Colon (tissue), 2 donors: ENCODE results near the gene TENT4A.
"Not testable (repeated sequence)": the region's sequence is repeated elsewhere in the genome, so short reads cannot be mapped to it uniquely, and the experiment has no call there.

Experiments
- FAIRE-seq: peaks from 2 replicates; lab custom pipeline; 2012; peaks lifted over from hg19 to GRCh38; lab: Jason Lieb, UNC
- donor health status: control.
- donor health status: control.

Gene TENT4A

DNA sequence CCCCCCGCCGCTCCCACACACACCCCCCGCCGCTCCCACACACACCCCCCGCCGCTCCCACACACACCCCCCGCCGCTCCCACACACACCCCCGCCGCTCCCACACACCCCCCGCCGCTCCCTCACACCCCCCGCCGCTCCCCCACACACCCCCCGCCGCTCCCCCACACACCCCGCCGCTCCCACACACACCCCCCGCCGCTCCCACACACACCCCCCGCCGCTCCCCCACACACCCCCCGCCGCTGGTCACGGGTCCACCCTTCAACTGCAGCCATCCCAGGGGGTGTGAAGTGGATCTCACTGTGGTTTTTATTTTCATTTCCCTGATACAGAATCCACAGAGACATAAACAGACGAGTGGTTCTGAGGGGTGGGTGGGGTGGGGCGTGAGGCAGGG lies 61.0 kb downstream of the TENT4A start:
- not testable (repeated sequence) for FAIRE-seq

DNA sequence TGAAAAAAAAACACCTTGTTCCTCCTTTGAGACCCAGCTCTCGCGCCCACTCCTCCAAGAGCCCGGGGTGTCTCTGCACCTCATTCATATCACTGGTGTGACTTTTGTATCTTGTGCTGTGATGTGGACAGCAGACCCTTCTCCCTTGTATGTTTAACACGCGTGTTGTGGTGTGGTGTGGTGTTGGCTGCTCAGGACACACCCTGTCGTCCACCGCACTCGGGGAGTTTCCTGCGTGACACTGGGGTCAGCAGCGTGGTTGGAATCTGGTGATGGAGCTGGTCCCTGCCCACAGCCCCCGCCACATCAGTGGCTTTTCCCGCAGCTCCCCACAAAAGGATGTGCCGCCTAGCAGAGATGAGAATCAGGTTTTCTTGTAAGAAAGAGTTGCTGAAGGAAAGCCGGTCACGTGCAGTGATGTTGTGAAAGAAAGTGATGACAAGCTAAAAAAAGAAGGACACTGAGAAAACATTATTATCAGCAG lies 61.5 kb downstream of the TENT4A start:
- no peak for FAIRE-seq

DNA sequence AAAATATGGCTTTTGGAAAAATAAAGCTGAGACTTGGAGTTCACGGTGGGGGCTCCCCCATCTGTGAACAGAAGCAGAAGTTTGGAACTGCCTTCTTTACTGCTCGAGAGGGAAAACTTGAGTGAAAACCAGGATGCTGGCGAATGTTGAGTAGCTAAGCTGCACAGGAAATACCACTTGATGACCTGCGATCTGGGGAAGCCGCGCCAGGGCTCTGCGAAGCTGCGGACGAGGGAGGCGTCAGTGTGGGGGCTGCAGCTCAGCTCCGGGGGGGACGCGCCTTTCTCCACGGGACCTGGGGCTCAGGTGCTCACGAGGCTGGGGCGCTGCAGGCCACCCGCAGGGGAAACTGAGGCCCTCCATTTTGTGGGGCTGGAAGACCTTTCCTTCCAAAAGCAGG lies 62.3 kb downstream of the TENT4A start:
- no peak for FAIRE-seq

DNA sequence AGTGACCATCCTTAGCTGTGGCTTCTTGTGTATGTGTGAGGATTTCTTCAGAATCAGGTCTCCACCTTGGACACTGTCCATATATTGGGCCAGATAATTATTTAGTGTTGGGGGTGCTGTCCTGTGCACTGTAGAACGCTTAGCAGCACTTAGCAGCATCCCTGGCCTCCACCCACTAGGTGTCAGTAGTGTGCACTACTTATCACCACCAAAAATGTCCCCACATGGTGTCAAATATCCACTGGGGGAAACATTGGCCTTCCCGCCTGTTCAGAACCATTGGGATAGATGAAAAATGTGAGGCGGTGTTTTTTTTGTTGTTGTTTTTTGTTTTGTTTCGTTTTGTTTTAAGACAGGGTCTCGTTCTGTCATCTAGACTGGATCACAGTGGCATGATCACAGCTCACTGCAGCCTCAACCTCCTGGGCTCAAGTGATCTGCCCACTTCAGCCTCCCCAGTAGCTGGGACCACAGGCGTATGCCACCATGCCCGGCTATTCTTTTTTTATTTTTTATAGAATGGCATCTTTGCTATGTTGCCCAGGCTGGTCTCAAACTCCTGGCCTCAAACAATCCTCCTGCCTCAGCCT lies 67.7 kb downstream of the TENT4A start:
- no peak for FAIRE-seq

DNA sequence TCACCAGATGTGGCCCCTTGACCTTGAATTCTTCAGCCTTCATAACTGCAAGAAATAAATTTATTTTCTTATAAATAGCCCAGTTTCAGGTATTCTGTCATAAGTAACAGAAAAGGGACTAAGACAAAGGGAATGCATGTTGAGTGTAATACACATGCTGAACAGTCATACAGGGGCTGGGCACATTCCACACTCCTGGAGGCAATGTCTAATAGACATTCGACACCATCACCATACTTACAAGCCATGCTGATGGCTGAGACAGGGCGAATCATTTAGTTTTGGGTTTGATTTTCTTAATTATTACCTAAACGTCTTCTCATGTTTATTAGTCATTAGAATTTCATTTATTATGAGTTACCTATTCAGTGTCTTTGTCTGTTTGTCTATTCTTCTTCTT lies 68.5 kb downstream of the TENT4A start:
- no peak for FAIRE-seq

DNA sequence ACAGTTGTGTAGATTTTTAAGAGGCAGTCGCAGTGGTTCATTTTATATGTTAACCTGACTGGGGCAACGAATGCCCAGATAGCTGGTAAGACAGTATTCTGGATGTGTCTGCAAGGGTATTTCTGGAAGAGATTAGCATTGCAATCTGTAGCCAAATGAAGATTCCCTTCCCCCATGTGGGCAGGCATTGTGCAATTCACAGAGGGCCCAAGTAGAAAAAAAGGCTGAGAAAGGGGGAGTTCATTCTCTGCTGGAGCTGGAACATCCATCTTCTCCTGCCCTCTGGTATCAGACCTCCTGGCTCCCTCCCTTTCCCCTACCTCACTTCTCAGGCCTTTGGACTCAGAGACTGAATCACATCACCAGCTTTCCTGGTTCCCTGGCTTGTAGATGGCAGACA lies 70.6 kb downstream of the TENT4A start:
- no peak for FAIRE-seq

DNA sequence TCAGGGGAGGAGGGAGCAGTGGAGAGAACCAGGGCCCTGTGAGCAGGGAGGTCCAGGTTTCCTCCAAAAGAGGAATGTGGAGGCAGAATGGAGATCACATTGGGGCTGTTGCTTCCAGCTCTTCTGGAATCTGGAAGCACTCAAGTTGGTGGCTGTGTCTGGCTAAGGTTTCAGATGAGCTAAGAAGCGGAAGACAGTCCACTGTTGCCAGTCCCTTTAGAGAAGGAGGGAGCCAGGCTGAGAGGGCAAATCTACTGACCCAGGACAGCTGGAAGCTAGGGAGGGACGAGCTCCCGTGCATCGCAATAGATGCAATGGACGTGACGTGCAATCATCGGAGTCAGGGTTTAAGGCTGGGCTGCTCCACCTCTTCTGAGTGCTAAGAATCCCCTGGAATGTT lies 71.2 kb downstream of the TENT4A start:
- no peak for FAIRE-seq

DNA sequence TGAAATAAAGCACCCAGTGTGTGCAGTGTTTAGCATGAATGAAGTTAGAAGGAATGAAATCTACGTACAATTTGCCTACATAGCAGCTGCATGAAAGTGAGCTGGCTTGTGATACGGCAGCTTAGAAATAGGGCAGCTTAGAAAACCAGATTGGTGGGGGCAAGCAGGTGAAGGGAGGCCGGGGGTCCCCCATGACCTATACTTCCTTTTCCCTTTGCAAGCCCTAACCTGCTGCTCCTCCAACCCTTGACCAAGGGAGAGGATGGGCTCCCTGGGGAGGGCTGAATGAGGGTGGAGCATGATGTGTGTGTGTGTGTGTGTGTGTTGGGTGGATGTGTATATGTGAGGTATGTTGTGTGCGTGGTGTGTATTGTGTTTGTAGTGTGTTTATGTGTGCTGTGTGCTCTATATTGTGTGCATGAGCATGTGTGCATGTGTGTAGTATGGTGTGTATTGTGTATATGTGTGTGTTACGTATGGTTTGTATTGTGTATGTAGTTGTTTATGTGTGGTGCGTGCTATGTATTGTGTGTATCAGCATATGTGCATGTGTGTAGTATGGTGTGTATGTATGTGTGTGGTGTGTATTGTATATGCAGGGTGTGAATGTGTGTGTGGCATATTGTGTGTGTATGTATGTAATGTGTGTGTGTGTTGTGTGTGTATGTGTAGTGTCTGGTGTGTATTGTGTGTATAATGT lies 72.1 kb downstream of the TENT4A start:
- no peak for FAIRE-seq

DNA sequence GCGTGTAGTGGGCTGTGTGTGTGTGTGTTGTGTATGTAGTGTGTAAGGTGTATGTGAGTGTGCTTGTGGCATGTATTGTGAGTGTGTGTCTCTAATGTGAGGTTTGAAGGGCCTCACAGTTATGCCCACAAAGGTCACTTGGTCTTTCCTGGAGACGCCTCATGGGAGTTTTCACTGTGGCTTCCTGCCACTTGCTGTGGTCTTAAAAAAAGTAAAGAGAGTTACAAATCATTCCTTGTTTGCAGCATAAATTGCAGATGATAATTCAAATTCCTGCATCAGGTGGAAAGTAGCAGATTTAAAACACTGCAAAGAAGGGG lies 72.6 kb downstream of the TENT4A start:
- FAIRE-seq = no peak

DNA sequence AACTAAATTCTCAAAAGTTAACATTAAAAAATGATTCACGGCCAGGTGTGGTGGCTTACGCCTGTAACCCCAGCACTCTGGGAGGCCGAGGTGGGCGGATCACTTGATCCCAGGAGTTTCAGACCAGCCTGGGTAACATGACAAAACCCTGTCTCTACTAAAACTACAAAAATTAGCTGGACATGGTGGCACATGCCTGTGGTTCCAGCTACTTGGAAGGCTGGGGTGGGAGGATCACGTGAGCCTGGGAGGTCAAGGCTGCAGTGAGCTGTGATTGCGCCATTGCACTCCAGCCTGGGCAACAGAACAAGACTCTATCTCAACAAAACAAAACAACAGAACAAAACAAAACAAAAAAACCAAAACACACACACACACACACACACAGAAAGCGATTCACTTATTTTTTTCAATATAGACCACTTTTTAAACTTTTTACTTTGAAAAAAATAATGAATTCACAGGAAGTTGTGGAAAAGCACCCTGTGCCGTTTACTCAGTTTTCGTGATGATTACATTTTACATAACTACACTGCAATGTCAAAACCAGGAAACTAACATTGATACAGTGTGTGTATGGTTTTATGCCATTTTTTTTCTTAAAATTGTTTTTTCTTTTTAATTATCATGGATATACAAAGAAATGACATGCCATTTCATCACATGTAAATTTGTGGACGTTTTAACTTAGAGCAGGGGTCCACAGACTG lies 73.7 kb downstream of the TENT4A start:
- no peak for FAIRE-seq

DNA sequence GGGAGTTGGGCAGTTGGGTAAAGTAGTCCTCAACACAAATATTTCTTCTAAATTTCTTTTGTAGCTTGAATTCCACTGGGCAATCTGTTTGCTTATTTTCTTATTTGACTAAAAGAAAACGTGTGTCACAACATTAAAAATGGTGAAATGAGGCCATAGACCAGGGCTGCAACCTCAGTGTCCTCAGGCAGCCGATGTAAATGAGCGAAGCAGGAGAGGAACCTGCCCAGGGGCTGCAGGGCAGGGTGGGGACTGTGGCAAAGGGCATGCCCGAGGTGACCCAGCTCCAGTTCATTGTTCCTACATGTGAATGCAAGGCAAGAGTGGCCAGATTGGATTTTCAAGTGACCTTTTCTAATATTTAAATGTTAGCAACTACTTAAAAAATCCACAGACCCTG lies 74.7 kb downstream of the TENT4A start:
- no peak for FAIRE-seq

DNA sequence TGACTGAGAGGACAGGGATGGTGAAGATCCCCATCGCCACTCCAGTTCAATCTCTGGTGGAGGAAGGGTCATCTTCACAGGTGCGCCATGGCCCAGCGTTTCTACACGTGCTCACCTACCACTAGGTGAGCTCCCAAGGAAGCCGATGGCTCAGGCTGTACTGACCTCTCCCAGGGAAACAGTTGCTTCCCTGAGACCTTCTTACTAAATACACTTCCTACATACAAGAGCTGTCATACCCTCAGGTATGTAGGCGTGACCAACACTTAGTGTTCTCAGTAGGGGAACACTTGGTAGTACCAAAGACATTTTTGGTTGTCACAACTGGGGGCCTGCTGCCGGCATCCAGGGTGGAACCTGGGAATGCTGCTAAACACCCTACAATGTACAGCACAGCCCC lies 75.2 kb downstream of the TENT4A start:
- no peak for FAIRE-seq

DNA sequence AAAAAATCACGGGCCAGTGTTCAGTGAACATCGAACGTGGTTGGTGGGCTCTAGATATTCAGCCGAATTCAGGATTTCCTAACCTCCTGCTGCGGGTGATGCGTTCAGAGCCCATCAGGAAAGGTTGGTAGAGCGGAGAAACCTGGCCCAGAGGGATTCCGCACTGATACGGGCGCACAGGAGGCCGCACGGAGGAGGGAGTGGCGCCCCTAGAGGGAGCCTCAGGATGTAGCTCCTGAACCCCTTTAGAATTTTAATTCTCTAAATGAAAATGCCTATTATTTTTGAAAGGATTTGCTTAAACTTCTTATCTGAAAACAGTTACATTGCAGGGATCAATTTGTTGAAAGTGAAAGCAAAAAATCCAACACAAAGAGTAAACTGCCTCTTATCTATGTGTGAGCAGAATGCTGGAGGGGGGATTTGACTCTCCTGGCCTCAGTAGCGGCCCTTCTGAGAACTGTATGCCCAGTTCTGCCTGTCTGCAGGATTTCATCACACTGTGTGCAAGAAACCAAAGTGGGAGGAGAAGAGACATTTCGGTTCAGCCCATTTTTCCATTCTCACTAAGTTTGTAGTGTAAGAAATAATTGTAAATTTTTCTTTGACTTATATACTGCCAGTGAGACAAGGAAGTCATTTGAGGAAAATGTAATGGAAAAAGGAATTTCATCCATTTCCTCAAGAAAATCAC lies 75.9 kb downstream of the TENT4A start:
- FAIRE-seq = no peak

DNA sequence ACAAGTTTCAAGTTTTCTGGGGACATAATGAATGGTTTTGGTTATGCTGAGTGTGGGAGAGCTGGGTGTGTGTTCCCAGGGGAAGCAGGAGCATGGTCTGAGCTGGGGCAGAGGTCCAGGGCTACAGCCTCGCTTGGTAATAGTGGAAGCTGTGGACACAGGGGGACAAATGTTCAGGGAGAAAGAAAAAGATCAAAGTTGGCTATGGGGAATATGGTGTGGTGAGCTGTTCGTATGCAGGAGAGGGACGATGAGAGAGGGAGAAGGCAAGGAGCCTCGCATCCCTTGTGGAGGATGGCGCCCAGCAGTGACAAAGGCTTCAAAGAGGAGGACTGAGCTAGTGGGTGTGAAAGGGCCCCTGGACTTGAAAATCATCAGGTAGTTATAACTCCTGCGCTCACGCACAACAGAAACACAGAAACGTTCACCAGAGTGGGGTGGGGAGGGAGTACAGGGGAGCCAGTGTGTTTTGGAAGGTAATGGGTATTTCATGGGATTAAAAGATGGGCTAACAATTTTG lies 77.2 kb downstream of the TENT4A start:
- no peak for FAIRE-seq

DNA sequence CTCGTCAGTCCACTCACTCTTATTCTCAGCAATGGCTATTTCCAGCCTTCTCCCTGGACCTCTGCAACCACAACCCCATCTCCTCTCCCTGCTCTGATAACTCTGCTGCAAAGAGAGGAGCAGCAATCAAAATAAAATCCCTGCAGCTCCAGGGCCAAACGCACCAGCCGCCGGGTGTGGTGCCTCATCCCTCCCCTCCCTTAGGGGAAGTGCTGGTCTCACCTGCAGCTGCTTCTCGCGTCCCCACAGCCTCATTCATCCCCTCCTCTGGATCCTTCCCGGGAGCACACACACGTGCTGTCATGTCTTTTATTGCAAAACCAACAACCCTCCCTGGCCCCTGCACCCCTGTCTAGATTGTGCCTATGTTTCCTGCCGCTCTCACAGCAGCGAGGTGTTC lies 77.8 kb downstream of the TENT4A start:
- no peak for FAIRE-seq

DNA sequence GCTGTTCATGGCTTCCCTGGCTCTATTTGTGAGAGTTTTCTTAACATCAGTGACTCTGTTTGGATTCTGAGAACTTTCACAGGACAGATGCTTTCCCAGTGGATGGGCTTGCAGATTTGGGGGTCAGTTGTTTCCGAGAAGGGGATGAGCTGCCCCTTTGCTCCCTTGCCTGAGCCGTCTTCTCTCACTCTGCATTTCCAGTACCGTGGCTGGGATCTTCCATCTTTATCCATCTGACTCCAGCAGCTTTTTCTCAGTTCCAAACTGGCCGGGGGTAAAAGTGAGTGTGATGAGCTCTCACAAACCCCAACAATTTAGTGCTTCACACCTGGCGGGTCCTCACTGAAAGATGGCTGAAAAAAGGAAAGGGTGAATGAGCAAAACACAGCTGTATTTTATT lies 79.1 kb downstream of the TENT4A start:
- FAIRE-seq = no peak

DNA sequence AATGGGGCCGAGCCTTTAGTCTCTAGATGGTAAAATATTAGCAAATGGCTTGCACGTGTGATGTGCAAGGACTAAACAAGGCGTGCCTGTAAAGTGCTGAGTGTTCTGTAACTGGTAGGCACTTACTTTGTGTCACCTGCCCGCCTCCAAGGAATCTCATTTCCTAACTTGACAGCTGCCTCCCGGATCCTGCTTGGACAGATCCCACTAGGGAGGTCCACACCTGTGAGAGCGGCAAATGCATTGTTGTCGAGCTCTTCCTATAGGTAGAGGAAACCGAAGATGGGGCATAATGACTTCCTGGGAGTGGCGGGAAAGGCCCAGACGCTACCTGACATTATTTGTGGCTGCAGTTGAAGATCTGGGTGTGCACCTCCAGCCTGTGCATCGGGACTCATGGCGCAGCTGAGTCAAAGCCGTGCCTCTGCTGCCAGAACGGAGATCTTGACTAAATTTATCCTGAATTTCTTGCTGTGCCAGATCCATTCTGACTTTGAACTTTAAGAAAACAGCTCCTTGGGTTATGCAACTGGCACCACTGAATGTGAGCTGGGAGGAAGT lies 79.8 kb downstream of the TENT4A start:
- no peak for FAIRE-seq

DNA sequence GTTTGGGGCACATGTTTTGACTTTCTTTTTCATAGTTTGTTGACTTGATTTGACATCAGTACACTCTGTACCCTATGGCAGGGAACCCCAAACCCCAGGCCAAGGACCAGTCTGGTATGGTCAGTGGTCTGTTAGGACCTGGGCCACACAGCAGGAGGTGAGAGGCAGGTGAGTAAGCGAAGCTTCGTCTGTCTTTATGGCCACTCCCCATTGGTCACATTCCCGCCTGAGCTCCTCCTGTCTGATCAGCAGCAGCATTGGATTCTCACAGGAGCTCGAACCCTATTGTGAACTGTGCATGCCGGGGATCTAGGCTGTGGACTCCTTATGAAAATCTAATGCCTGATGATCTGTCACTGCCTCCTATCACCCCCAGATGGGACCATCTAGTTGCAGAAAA lies 88.0 kb downstream of the TENT4A start:
- no peak for FAIRE-seq

DNA sequence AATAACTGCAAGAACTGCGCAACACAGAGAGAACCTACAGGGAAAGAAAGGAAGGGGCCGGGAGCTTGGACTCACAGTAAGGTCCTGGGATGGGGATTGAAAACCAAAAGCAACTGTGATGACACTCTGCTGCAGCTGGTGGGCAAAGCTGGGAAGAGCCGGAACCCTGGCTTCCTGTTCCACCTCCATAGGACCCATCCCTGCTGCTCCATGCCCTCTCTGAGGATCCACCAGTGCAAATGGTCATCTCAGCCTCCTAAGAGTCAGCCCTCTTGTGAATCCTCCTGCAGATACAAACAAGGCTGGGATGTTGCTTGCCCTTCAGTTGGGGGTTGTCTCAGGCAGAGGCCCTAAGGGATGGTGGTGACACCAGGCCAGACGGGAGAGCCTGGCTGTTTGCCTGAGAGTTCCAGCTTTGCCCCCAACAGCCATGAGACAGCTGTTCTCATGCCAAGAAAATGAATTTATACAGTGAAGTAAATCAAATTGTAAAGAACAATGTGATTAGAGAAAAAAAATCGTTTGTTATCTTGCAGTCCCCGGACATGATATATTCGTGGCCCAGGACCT lies 90.8 kb downstream of the TENT4A start:
- FAIRE-seq = no peak

DNA sequence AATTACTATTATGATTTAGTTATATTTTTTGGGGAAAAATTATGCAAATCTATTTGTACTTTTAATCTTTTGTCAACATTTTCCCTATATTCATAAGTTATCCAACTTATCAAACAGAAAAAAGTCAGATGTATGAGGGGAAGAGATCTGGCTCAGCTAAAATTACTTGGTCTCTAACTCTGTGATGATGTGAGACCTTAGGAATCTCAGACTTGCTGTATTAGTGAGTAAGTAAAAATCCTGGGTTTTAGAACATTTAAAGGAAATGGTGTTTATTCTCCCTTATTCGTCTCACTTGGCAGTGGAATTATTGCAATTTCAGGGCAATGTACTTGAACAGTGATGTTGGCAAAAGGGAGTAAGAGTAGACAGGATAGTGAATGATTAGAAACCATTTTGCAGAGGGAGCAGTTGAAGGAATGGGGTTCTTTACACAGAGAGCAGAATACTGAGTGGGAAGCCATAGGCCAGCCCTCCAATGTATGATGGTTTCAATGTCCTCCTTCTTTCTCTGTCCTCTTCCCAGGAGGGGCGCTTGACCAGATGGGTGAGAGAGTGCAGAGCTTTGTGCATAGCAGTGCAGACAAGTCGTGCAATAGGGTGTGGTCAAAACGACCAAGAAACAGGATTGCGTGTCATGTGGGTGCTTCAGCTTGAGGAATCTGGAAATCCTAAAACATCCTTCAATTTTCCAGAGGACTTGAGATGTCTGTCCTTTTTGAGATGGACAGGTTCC lies 91.7 kb downstream of the TENT4A start:
- no peak for FAIRE-seq

DNA sequence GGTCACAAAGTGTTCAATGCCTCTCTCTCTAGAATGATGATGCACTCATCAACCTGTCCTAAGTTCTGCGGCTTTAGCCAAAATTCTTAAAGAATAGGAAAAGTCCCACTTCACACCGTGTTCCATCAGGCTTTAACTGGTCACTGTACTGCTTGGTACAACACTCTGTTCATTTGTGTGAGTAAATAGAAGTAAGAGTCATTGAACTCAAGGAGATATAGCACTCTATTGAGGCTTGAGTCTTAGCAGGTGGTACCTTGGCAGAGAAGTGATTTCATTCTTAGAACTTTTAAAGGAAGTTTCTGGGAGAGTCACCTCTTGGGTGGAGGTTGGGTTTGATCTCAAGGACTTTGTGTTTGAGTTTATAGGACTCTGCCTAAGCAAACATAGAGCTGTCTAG lies 92.6 kb downstream of the TENT4A start:
- FAIRE-seq = no peak
